ENCODE data around the gene SORBS1. TPM values are rescaled to one million over a fixed set of nuclear protein-coding genes. Genes with fewer than 3 reads are reported as not detected.

SORBS1 gene
- total and polyA plus RNA-seq, 2 of the 13 experiments (the other 11 are each of a cell fraction or from before 2014, with no cell fraction given) = 16.8 to 39.8 TPM

GRCh38 chr10:95451150-95451549, 110.0 kb downstream of the SORBS1 start:
- Histone ChIP-seq H3K27me3 (ENCODE audit: control insufficient read depth in 1 of 2, insufficient read depth in 2 of 2, low read length in 2 of 2) (no peaks in the 10 kb centered on the region), H2AFZ (ENCODE audit: low read length) (no peak overlapping the region), H3K79me2 (ENCODE audit: insufficient read depth, low read length) (peaks cover 48% of the 10 kb centered on the region), H3K4me1 (ENCODE audit: insufficient read depth, low read length) (peaks cover 97% of the 10 kb centered on the region), H3K36me3 (replicated peaks in 1 of 2; ENCODE audit: control insufficient read depth in 1 of 2, insufficient read depth in 2 of 2, low read length in 2 of 2) (peaks cover 0 to 4% of the 10 kb centered on the region in 2 experiments; a peak in 3 of 5 replicates), H3K4me2 (ENCODE audit: low read depth, low read length) (peak overlapping the region; percentile 67), H3K4me3 (replicated peaks in 1 of 3; ENCODE audit: insufficient read depth in 1 of 3, low read depth in 2 of 3, low read length in 3 of 3) (peak overlapping the region in 2 of 3 experiments; percentile 27 to 46; a peak in 3 of 6 replicates), H3K9ac (ENCODE audit: insufficient read depth, low read depth, low read length) (peak overlapping the region; percentile 65), H4K20me1 (ENCODE audit: insufficient read depth, low read length) (no peaks in the 10 kb centered on the region), H3K9me3 (ENCODE audit: low read length) (no peaks in the 10 kb centered on the region), H3K27ac (ENCODE audit: extremely low read length, insufficient read depth, low read length) (peak overlapping the region; percentile 90)
- DNase-seq (ENCODE audit: low spot score) (no peak), FAIRE-seq (no peak), ATAC-seq (0 out of 3 replicates have a peak, but pooled peaks have one; percentile 10)
- TF ChIP-seq ZNF33B (CRISPR knock-in tag; IDR thresholded peaks at IDR 0.05) = no peak
- no peak for TF ChIP-seq ATF6 (CRISPR knock-in tag; conservative IDR thresholded peaks at IDR 0.05)
- TF ChIP-seq TBL1XR1 (IDR thresholded peaks at IDR 0.05; ENCODE audit: borderline replicate concordance, low read length, partially characterized antibody) = no peak
- no peak for TF ChIP-seq ZNF205 (CRISPR knock-in tag; IDR thresholded peaks at IDR 0.05)
- ChIA-PET CTCF (ENCODE audit: low intra/inter-chr PET ratio, low total read pairs) (no interaction called here), POLR2A (interaction anchor here (1.5 kb wide), 2 partner anchors 16 to 25 kb away, joined by 3 to 4 read pairs; no protein-coding TSS in a partner anchor)
- no TSS peak for BruUV-seq (replicated peaks)
- in situ Hi-C loops (cut with HindIII; ENCODE audit: extremely low pct_ligation_motif_present, low pct_unique_long_range_greater_than_20kb) = no loop called here
- intact Hi-C loops (cut with micrococcal nuclease; ENCODE audit: unreplicated experiment) = loop anchor here (5.0 kb wide), 1 partner anchor 111 kb away; the partner anchor contains the start of gene SORBS1
- WGBS (ENCODE audit: low lambda C conversion rate) = 63% methylated on average over 5 of the region's 5 CpGs

GRCh38 chr10:95450188-95450587, 111.0 kb downstream of the SORBS1 start:
- peaks cover 97% of the 10 kb centered on the region for H3K4me1 ChIP-seq (ENCODE audit: insufficient read depth, low read length)
- BruUV-seq (replicated peaks) = no TSS peak
- H3K9me3 ChIP-seq (ENCODE audit: low read length) = no peaks in the 10 kb centered on the region
- ATAC-seq = no peak
- peaks cover 0 to 4% of the 10 kb centered on the region in 2 experiments; a peak in 3 of 5 replicates for H3K36me3 ChIP-seq (replicated peaks in 1 of 2; ENCODE audit: control insufficient read depth in 1 of 2, insufficient read depth in 2 of 2, low read length in 2 of 2)
- intact Hi-C loops (cut with micrococcal nuclease; ENCODE audit: unreplicated experiment) = loop anchor here (5.0 kb wide), 1 partner anchor 112 kb away; the partner anchor contains the start of gene SORBS1
- no peaks in the 10 kb centered on the region for H4K20me1 ChIP-seq (ENCODE audit: insufficient read depth, low read length)
- WGBS (ENCODE audit: low lambda C conversion rate) = 95% methylated on average over 4 of the region's 4 CpGs
- H3K9ac ChIP-seq (ENCODE audit: insufficient read depth, low read depth, low read length) = no peak overlapping the region
- in situ Hi-C loops (cut with HindIII; ENCODE audit: extremely low pct_ligation_motif_present, low pct_unique_long_range_greater_than_20kb) = no loop called here
- H3K4me2 ChIP-seq (ENCODE audit: low read depth, low read length) = no peak overlapping the region
- ChIA-PET CTCF (ENCODE audit: low intra/inter-chr PET ratio, low total read pairs) (no interaction called here), POLR2A (interaction anchor here (1.5 kb wide), 1 partner anchor 26 kb away, joined by 4 read pairs; no protein-coding TSS in a partner anchor)
- FAIRE-seq = no peak
- H2AFZ ChIP-seq (ENCODE audit: low read length) = no peak overlapping the region
- H3K79me2 ChIP-seq (ENCODE audit: insufficient read depth, low read length) = peaks cover 51% of the 10 kb centered on the region
- H3K4me3 ChIP-seq (replicated peaks in 1 of 3; ENCODE audit: insufficient read depth in 1 of 3, low read depth in 2 of 3, low read length in 3 of 3) = no peak overlapping the region
- no peaks in the 10 kb centered on the region for H3K27me3 ChIP-seq (ENCODE audit: control insufficient read depth in 1 of 2, insufficient read depth in 2 of 2, low read length in 2 of 2)
- H3K27ac ChIP-seq (ENCODE audit: extremely low read length, insufficient read depth, low read length) = peak overlapping the region; percentile 90
- TF ChIP-seq FOXO4 (CRISPR knock-in tag; conservative IDR thresholded peaks at IDR 0.05) = 0 out of 2 replicates have a peak, but pooled peaks have one; percentile 29
- TF ChIP-seq HOXA9 (CRISPR knock-in tag; IDR thresholded peaks at IDR 0.05; ENCODE audit: borderline replicate concordance) = no peak
- TF ChIP-seq ZNF770 (CRISPR knock-in tag; IDR thresholded peaks at IDR 0.05) = peak; percentile 83; the same call in 1 of the 2 replicates
- TF ChIP-seq SNAI1 (CRISPR knock-in tag; IDR thresholded peaks at IDR 0.05; ENCODE audit: borderline replicate concordance) = no peak
- no peak for DNase-seq (ENCODE audit: low spot score)
